AG04449 (cell line): Measurements from ENCODE around the gene HSPA1A.
A peak's percentile ranks its signal among the peaks of the same experiment; 100 is the strongest.

ENCODE experiments used
- CTCF ChIA-PET: fragments of 350-600 bp; formaldehyde crosslinking; extraction: SDS; loops from one replicate; lab custom pipeline; 2021; ENCODE audit warnings: antibody characterized with exemption; lab: Yijun Ruan, JAX
- POLR2A ChIA-PET: fragments of 400-600, 350-600 bp; formaldehyde crosslinking; extraction: SDS; loops from one replicate; lab custom pipeline; 2020; ENCODE audit warnings: antibody characterized with exemption, inconsistent platforms; lab: Yijun Ruan, JAX
- DNase-seq: peaks from one replicate; pipeline ENCODE4 v3.0.0-alpha.2; 2010; ENCODE audit warnings: low read depth, low spot score
- H3K4me3 ChIP-seq: 2 replicates; pipeline ENCODE4 v1.5.1; 2011; ENCODE audit warnings: low read depth, mild to moderate bottlenecking, control low read depth, low read length
- TF ChIP-seq, protein P1 (sequence below): IDR thresholded peaks from one replicate; pipeline ENCODE4 v1.5.1; 2011; ENCODE audit warnings: mild to moderate bottlenecking, moderate library complexity, low read length, control low read depth, inconsistent platforms; ENCODE audit not compliant: insufficient read depth; ENCODE audit errors: missing control alignments

The HSPA1A gene

DNA sequence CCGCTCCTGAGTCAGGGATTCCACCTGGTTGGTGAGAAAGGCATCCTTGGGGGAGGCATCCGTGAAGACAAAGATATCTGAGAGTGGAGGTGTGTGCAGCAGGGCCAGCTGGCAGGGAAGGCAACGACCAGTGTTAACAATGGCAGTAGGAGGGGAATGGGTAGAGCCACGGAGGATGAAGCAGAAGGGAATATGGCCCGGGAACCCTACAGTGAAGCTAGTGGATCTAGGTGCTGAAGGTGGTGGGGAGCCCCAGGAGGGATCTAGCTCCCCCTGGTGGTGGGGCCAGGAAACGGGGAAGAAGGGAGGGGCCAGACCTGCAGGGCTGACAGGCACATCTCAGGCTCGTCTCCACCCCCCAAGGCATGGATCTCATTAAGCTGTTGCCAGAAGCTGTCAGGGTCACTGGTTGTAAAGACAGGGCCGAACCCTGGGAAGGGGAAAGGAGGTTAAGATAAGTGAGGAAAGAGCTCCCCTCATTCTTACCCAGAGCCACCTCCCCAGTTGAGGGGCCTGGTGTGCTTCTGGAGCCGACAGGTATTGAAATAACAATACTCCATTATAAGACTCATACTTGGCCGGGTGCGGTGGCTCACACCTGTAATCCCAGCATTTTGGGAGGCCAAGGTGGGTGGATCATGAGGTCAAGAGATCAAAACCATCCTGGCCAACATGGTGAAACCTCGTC is 45.5 kb upstream of the HSPA1A start:
- CTCF ChIA-PET: interaction anchor here (0.6 to 3.4 kb wide), 33 partner anchors 8 to 103 kb away, joined by 3 to 29 read pairs (median 7); partner anchors contain the start of genes ABHD16A, CSNK2B, LSM2 and LY6G5C
- no peak overlapping the region for H3K4me3 ChIP-seq
- POLR2A ChIA-PET: interaction anchor here (0.7 to 1.4 kb wide), 3 partner anchors 26 to 58 kb away, joined by 3 read pairs; partner anchors contain the start of genes CLIC1, HSPA1B and VARS1
- TF ChIP-seq, protein P1, sequence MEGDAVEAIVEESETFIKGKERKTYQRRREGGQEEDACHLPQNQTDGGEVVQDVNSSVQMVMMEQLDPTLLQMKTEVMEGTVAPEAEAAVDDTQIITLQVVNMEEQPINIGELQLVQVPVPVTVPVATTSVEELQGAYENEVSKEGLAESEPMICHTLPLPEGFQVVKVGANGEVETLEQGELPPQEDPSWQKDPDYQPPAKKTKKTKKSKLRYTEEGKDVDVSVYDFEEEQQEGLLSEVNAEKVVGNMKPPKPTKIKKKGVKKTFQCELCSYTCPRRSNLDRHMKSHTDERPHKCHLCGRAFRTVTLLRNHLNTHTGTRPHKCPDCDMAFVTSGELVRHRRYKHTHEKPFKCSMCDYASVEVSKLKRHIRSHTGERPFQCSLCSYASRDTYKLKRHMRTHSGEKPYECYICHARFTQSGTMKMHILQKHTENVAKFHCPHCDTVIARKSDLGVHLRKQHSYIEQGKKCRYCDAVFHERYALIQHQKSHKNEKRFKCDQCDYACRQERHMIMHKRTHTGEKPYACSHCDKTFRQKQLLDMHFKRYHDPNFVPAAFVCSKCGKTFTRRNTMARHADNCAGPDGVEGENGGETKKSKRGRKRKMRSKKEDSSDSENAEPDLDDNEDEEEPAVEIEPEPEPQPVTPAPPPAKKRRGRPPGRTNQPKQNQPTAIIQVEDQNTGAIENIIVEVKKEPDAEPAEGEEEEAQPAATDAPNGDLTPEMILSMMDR: peak; percentile 78
- DNase-seq: no peak

DNA sequence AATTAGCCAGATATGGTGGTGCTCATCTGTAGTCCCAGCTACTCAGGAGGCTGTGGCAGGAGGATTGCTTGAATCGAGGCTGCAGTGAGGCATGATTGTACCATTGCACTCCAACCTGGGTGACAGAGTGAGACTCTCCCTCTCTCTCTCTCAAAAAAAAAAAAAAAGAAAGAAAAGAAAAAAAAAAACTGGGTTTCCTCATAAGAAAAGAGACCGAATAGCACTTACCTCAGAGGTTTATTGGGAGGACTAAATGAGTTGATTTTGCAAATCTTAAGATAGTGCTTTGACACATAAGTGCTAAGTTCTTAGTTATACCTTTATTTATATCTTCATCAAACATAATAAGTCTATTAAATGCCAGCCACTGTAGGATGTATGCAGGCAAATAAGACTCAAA is 44.5 kb upstream of the HSPA1A start:
- ChIA-PET POLR2A (interaction anchor here (0.5 to 1.4 kb wide), 2 partner anchors 10 to 25 kb away, joined by 3 read pairs; partner anchors contain the start of gene VARS1), CTCF (interaction anchor here (0.5 to 3.4 kb wide), 17 partner anchors 8 to 172 kb away, joined by 3 to 29 read pairs (median 8); partner anchors contain the start of genes ABHD16A, LSM2, LY6G5C and MSH5)
- TF ChIP-seq, protein P1: no peak
- no peak for DNase-seq
- H3K4me3 ChIP-seq: no peak overlapping the region

DNA sequence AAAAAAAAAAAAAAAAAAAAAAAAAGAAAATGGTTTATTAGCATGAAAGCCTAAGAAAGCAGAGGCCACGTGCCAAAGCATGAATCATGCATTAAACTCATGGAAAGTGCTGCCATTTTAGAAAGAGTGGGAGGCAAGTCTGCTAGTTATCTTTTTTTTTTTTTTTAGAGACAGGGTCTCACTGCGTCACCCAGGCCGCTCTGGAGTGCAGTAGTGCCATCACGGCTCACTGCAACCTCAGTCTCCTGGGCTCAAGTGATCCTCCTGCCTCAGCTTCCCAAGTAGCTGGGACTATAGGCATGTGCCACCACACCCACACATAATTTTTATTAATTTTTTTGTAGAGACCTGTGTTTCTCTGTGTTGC is 43.4 kb upstream of the HSPA1A start:
- DNase-seq: no peak
- POLR2A ChIA-PET: no interaction called here
- H3K4me3 ChIP-seq: no peak overlapping the region
- TF ChIP-seq, protein P1: no peak
- CTCF ChIA-PET: interaction anchor here (0.6 to 3.4 kb wide), 5 partner anchors 12 to 91 kb away, joined by 3 to 29 read pairs (median 6); partner anchors contain the start of gene LY6G5C

DNA sequence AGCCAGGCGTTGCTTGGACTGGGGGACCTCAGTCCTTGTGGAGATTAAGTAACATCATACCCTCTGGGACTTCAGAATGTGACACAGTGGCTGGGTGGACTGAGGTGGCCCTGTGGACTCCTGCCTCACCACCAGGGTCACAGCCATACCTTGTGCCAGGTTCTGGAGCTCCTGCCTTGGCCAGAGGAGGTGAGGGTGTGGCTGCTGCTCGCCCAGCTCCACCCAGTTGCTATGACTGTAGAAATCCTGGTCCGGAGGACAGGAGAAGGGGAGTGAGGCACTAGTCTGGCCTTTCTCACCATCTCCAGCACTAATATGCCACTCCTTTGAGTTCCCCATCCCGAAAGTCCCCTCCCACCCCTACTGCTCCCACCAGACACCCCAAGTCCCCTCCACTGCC is 40.2 kb upstream of the HSPA1A start:
- TF ChIP-seq, protein P1: no peak
- no peak for DNase-seq
- ChIA-PET CTCF (interaction anchor here (0.9 to 2.8 kb wide), 3 partner anchors 10 to 45 kb away, joined by 3 to 17 read pairs (median 5); no protein-coding TSS in a partner anchor), POLR2A (interaction anchor here (1.4 kb wide), 1 partner anchor 52 kb away, joined by 5 read pairs; the partner anchor contains the start of gene HSPA1B)
- no peak overlapping the region for H3K4me3 ChIP-seq

DNA sequence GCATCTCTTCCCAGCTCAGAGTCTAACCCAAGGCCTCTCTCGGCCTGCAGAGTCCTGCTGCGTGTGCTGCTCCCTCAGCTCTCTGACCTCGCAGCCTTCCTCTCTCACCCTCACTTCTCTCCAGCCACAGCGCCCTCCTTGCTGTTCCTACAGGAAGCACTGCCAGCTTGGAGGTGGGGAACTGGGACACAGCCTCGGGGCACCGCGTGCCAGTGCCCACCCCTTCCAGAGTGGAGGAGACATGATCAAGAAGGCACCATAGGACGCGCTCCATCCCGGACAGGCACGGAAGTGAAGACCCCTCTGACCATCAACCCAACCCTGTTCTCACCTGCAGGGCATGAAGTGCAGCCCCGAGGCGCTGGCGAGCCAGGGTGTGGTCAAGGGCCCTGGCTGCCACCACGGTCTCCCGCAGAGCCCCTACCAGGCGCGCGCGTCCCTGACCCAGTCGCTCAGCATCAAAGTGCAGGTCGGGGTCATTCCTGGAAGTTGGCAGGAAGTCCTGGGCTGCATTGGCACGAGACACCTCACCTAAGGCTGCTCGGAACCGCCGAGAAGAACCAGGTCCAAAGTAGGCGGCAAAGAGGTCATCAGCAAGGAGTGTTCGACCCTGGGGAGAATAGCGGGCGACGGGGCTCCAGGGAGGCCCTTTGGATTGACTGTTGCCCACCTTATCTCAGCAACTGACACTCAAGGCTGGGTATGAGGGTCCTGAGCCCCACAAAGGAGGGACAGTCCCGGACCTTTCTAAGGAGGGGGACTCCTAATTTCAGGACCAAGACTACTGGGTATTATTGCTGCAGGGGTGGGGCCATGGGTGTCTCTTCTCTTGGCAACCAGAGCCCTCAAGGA is 39.5 kb upstream of the HSPA1A start:
- CTCF ChIA-PET: interaction anchor here (0.9 to 2.8 kb wide), 3 partner anchors 9 to 46 kb away, joined by 3 to 17 read pairs (median 5); no protein-coding TSS in a partner anchor
- POLR2A ChIA-PET: interaction anchor here (1.4 kb wide), 1 partner anchor 52 kb away, joined by 5 read pairs; the partner anchor contains the start of gene HSPA1B
- no peak for DNase-seq
- TF ChIP-seq, protein P1: no peak
- H3K4me3 ChIP-seq: no peak overlapping the region
